Thoracic aorta (tissue), 2 donors: ENCODE results near the gene CFAP46. TPM values are rescaled to one million over a fixed set of nuclear protein-coding genes. Genes with fewer than 3 reads are reported as not detected.

Experiments
- ATAC-seq: fragments of 150-250 bp; one replicate; pipeline ENCODE4 v1.8.0; 2017; ENCODE audit warnings: low read depth; ENCODE audit not compliant: insufficient number of reproducible peaks, low FRiP score
- DNase-seq: peaks from one replicate; pipeline ENCODE4 v3.0.0-alpha.2; 2020; ENCODE audit warnings: low spot score
- H3K27ac ChIP-seq, 2 donors: fragments of 200-600 bp; sonication (generic); 1 replicate in 1 of 2; 2 replicates in 1 of 2; pipeline ENCODE4 v1.5.1; 2016; ENCODE audit warnings: mild to moderate bottlenecking in 2 of 2, moderate library complexity in 2 of 2
- H3K27me3 ChIP-seq: fragments of 200-600 bp; sonication (generic); replicated peaks from 2 replicates; pipeline ENCODE4 v1.6.0; 2016; ENCODE audit warnings: mild to moderate bottlenecking; ENCODE audit not compliant: insufficient read depth
- H3K36me3 ChIP-seq: fragments of 200-600 bp; sonication (generic); one replicate; pipeline ENCODE4 v1.5.1; 2016
- H3K4me1 ChIP-seq, 2 donors: fragments of 200-600 bp; sonication (generic); 1 replicate in 1 of 2; 2 replicates in 1 of 2; pipeline versions ENCODE4 v1.5.1 to v1.6.0; 2016; ENCODE audit warnings: low read depth in 2 of 2, mild to moderate bottlenecking in 1 of 2; ENCODE audit not compliant: control insufficient read depth in 1 of 2
- H3K4me3 ChIP-seq: fragments of 200-600 bp; sonication (generic); 2 replicates; pipeline ENCODE4 v1.5.1; 2016; ENCODE audit warnings: mild to moderate bottlenecking
- H3K9me3 ChIP-seq: fragments of 200-600 bp; sonication (generic); 2 replicates; pipeline ENCODE4 v1.5.1; 2016
- total RNA-seq, 2 donors: library from RNA; depleted of rRNA; stranded (reverse); fragments of >200 nt; gene quantifications; one replicate each; pipeline versions ENCODE4 v1.1.0 to v1.2.3, GENCODE V29; 2016
- TF ChIP-seq, protein P1 (sequence below): fragments of 200-600 bp; sonication (generic); IDR thresholded peaks from one replicate; pipeline ENCODE4 v1.5.1; 2019; ENCODE audit warnings: antibody characterized with exemption

The CFAP46 gene
- total RNA-seq, 2 donors from 2014 or later: not detected

DNA sequence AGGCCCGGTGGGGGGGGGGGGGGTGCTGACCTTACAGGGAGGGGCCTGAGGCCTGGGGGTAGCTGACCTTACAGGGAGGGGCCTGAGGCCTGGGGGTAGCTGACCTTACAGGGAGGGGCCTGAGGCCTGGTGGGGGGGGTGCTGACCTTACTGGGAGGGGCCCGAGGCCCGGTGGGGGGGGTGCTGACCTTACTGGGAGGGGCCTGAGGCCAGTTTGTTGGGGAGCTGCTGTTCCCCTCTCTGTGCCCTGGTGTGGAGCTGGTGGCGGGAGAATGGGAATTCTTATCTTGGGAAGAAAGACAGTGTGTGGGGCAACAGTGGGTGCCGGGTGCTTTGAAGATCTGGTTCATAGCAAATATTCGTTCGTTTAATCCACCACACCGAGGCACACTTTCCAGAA, 46.6 kb upstream of the CFAP46 start:
- H3K9me3 ChIP-seq: no peaks in the 10 kb centered on the region
- H3K27ac ChIP-seq: no peak overlapping the region
- DNase-seq (no peak), ATAC-seq (no peak)
- no peaks in the 10 kb centered on the region for H3K36me3 ChIP-seq
- H3K27me3 ChIP-seq: no peaks in the 10 kb centered on the region
- no peak overlapping the region for H3K4me3 ChIP-seq
- no peaks in the 10 kb centered on the region for H3K4me1 ChIP-seq
- TF ChIP-seq, protein P1, sequence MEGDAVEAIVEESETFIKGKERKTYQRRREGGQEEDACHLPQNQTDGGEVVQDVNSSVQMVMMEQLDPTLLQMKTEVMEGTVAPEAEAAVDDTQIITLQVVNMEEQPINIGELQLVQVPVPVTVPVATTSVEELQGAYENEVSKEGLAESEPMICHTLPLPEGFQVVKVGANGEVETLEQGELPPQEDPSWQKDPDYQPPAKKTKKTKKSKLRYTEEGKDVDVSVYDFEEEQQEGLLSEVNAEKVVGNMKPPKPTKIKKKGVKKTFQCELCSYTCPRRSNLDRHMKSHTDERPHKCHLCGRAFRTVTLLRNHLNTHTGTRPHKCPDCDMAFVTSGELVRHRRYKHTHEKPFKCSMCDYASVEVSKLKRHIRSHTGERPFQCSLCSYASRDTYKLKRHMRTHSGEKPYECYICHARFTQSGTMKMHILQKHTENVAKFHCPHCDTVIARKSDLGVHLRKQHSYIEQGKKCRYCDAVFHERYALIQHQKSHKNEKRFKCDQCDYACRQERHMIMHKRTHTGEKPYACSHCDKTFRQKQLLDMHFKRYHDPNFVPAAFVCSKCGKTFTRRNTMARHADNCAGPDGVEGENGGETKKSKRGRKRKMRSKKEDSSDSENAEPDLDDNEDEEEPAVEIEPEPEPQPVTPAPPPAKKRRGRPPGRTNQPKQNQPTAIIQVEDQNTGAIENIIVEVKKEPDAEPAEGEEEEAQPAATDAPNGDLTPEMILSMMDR: no peak

DNA sequence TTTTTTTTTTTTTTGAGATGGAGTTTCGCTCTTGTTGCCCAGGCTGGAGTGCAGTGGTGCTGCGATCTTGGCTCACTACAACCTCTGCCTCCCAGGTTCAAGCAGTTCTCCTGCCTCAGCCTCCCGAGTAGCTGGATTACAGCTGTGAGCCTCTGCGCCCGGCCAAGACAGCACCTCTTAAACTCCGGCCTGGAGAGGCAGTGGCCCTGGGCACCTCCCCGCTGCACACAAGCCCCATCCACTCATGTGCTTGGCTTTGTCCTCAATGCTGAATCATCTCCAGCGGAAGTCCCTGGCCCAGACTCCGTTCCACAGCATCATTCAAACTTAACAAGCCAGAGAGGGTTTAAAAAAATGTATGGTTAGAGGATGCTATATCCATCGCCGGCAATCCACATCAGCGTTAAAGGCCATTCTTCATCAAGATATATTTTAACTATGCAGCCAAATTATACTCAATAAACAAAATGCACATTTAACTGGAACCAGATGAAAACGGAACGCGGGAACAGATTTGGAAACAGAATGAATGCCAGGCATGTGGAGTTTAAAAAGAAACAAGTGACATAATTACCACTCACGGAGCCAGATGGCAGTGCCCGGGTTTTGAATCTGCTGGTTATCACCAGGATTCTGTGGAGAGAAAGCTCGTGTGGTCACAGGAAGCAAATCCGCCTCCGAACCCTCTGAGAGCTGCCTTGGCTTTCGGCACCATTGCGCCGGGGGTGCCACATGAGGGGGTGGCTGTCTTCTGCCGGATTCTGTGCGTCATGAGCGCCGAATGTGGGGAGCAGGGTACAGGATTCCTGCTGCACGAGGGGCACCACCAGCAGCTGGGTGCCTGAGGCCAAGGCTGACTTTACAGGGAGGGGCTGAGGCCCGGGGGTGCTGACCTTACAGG, 45.6 kb upstream of the CFAP46 start:
- no peaks in the 10 kb centered on the region for H3K27me3 ChIP-seq
- ATAC-seq (peak; percentile 66), DNase-seq (peak; percentile 31)
- H3K27ac ChIP-seq: no peak overlapping the region
- H3K4me1 ChIP-seq: no peaks in the 10 kb centered on the region
- TF ChIP-seq, protein P1: no peak
- no peaks in the 10 kb centered on the region for H3K36me3 ChIP-seq
- peak overlapping the region; percentile 31 for H3K4me3 ChIP-seq
- H3K9me3 ChIP-seq: no peaks in the 10 kb centered on the region

DNA sequence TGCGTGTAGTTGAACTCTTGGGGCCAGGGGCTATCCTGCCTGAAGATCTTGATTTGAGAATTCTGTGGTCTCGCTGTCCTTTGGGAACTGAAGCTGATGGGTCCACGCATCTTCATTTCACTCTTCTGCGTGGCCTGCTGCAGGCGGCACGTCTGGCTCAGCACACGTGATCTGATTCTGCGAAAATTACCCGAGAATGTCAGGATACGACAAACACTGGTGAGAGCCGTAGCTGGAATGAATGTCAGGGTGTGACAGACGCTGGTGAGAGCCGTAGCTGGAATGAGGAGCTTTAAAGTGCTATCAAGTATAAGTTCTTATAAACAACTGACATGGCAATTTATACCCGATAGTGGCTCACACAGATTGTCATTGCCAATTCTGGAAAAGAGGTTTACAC, 44.6 kb upstream of the CFAP46 start:
- Histone ChIP-seq H3K27me3 (no peaks in the 10 kb centered on the region), H3K4me1 (no peaks in the 10 kb centered on the region), H3K36me3 (no peaks in the 10 kb centered on the region), H3K9me3 (no peaks in the 10 kb centered on the region), H3K27ac (no peak overlapping the region), H3K4me3 (no peak overlapping the region)
- ATAC-seq: no peak
- TF ChIP-seq, protein P1: no peak
- no peak for DNase-seq

DNA sequence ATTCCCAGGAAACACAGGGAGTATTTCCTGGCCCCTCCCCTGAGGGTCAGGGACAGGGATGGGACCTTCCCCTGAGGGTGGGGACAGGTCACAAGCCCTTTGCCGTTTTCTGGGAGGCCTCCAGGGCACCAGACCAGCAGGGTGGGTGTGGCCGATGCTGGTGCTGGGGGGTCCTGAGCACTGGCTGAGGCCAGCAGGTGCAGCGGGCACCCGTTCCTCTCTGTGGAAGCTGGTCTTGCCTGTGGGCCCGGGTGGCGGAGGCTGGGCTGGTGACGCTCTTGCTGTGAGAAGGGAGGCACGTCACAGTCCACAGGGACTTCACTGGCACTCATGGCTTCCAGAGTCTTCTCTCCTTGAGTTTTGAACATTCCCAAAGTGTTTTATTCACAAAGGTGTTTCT, 44.2 kb upstream of the CFAP46 start:
- Histone ChIP-seq H3K27me3 (no peaks in the 10 kb centered on the region), H3K36me3 (no peaks in the 10 kb centered on the region), H3K4me1 (no peaks in the 10 kb centered on the region), H3K9me3 (no peaks in the 10 kb centered on the region), H3K4me3 (no peak overlapping the region), H3K27ac (no peak overlapping the region)
- no peak for DNase-seq
- ATAC-seq: no peak
- TF ChIP-seq, protein P1: no peak

DNA sequence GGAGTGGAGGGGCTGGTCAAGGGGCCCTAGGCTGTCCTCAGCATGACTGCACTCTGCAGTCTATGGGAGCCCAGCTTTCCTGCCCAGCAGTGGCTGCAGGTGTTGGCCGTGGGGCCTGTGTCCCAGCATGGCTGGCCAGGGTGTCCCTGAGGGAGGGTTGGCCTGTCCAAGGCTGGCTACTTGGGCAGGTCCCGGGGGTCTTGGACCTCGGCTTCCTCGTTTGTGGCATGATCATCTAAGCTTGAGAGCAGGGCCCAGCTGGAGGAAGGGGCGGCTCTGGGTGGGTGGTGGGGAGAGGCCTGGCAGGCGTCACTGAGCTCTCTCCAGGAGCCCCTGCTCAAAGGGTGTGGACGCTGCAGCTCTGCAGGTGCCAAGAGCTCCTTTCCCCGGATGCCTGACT, 43.7 kb upstream of the CFAP46 start:
- no peaks in the 10 kb centered on the region for H3K27me3 ChIP-seq
- H3K9me3 ChIP-seq: no peaks in the 10 kb centered on the region
- H3K27ac ChIP-seq: no peak overlapping the region
- H3K4me1 ChIP-seq: no peaks in the 10 kb centered on the region
- H3K4me3 ChIP-seq: no peak overlapping the region
- H3K36me3 ChIP-seq: no peaks in the 10 kb centered on the region
- TF ChIP-seq, protein P1: no peak
- DNase-seq (no peak), ATAC-seq (no peak)
